A673 (cell line): ENCODE results near the gene NCBP3. TPM values are rescaled to one million over a fixed set of nuclear protein-coding genes. Genes with fewer than 3 reads are reported as not detected.
A peak's percentile ranks its signal among the peaks of the same experiment; 100 is the strongest.

ENCODE experiments used
- BruUV-seq: library from RNA; stranded (reverse); fragments of 400-500 nt; replicated peaks from 2 replicates; lab custom pipeline; 2021; lab: Mats Ljungman, UMichigan
- CTCF ChIA-PET: fragments of 300-600 bp; sonication (Branson Sonifier 250); formaldehyde crosslinking; loops from one replicate; lab custom pipeline; 2022; ENCODE audit warnings: antibody characterized with exemption; lab: Charles Lee
- POLR2A ChIA-PET: fragments of 300-600 bp; sonication (Branson Sonifier 250); formaldehyde crosslinking; loops from one replicate; lab custom pipeline; 2022; ENCODE audit warnings: antibody characterized with exemption; ENCODE audit not compliant: low non-redundant PET; lab: Charles Lee
- DNase-seq: peaks from one replicate; pipeline ENCODE4 v3.0.0-alpha.2; 2015; ENCODE audit warnings: low spot score
- H3K27ac ChIP-seq: fragments of 200-600 bp; sonication (generic); 2 replicates; pipeline ENCODE4 v1.5.1; 2016; ENCODE audit warnings: mixed run types, low read depth, mild to moderate bottlenecking, mixed read lengths, antibody characterized with exemption, low read length; ENCODE audit not compliant: poor library complexity, severe bottlenecking
- H3K27me3 ChIP-seq: fragments of 200-600 bp; sonication (generic); replicated peaks from 2 replicates; pipeline ENCODE4 v1.6.1; 2017; ENCODE audit warnings: mixed run types, low read depth, mild to moderate bottlenecking, mixed read lengths, antibody characterized with exemption, low read length; ENCODE audit not compliant: insufficient read depth, poor library complexity
- H3K36me3 ChIP-seq: fragments of 200-600 bp; sonication (generic); 2 replicates; pipeline ENCODE4 v1.6.1; 2016; ENCODE audit warnings: mixed run types, mild to moderate bottlenecking, mixed read lengths, antibody characterized with exemption, low read length; ENCODE audit not compliant: insufficient read depth, poor library complexity, severe bottlenecking
- H3K4me1 ChIP-seq: fragments of 200-600 bp; sonication (generic); 2 replicates; pipeline ENCODE4 v1.6.1; 2017; ENCODE audit warnings: mixed run types, mild to moderate bottlenecking, mixed read lengths, antibody characterized with exemption, low read length; ENCODE audit not compliant: insufficient read depth, poor library complexity, severe bottlenecking
- H3K4me3 ChIP-seq: fragments of 200-600 bp; sonication (generic); 2 replicates; pipeline ENCODE4 v1.5.1; 2016; ENCODE audit warnings: low read depth, mixed run types, mild to moderate bottlenecking, mixed read lengths, low read length; ENCODE audit not compliant: poor library complexity, severe bottlenecking
- H3K9me3 ChIP-seq: fragments of 200-600 bp; sonication (generic); 2 replicates; pipeline ENCODE4 v1.6.1; 2016; ENCODE audit warnings: mixed run types, low read depth, mild to moderate bottlenecking, mixed read lengths, antibody characterized with exemption, low read length; ENCODE audit not compliant: poor library complexity, severe bottlenecking
- EZH2 ChIP-seq: fragments of 200-600 bp; sonication (generic); IDR thresholded peaks from 2 replicates; pipeline ENCODE4 v1.6.1; 2017; ENCODE audit warnings: borderline replicate concordance, low read depth, mild to moderate bottlenecking, mixed read lengths, antibody characterized with exemption, low read length; ENCODE audit not compliant: poor library complexity, severe bottlenecking
- intact Hi-C: fragments of 100-400 bp; cut with micrococcal nuclease; formaldehyde crosslinking; loops from one replicate; pipeline ENCODE4 v1.10.0; 2022; ENCODE audit not compliant: unreplicated experiment
- total RNA-seq: library from RNA; stranded (reverse); gene quantifications from 2 replicates; pipeline ENCODE4 v1.2.3, GENCODE V29; 2021
- TF ChIP-seq, protein P1 (sequence below): fragments of 300-800, 200-600 bp; sonication (generic); conservative IDR thresholded peaks from 2 replicates; pipeline ENCODE4 v1.5.1; 2017; ENCODE audit warnings: low read depth, mild to moderate bottlenecking, antibody characterized with exemption, low read length, moderate library complexity, mixed read lengths

The NCBP3 gene
- total RNA-seq, 1 experiment from 2014 or later, result 59.9 TPM

GRCh38 chr17:3828151-3828851 lies 17.7 kb downstream of the NCBP3 start:
- Histone ChIP-seq H3K27ac (no peak overlapping the region), H3K27me3 (no peaks in the 10 kb centered on the region), H3K36me3 (peaks cover 53% of the 10 kb centered on the region), H3K4me3 (no peak overlapping the region), H3K4me1 (no peaks in the 10 kb centered on the region), H3K9me3 (no peaks in the 10 kb centered on the region)
- BruUV-seq, result no TSS peak
- ChIA-PET CTCF (interaction anchor here (1.1 kb wide), 1 partner anchor 90 kb away, joined by 6 read pairs; no protein-coding TSS in a partner anchor), POLR2A (no interaction called here)
- DNase-seq, result no peak
- TF ChIP-seq EZH2, result no peak
- TF ChIP-seq, protein P1, sequence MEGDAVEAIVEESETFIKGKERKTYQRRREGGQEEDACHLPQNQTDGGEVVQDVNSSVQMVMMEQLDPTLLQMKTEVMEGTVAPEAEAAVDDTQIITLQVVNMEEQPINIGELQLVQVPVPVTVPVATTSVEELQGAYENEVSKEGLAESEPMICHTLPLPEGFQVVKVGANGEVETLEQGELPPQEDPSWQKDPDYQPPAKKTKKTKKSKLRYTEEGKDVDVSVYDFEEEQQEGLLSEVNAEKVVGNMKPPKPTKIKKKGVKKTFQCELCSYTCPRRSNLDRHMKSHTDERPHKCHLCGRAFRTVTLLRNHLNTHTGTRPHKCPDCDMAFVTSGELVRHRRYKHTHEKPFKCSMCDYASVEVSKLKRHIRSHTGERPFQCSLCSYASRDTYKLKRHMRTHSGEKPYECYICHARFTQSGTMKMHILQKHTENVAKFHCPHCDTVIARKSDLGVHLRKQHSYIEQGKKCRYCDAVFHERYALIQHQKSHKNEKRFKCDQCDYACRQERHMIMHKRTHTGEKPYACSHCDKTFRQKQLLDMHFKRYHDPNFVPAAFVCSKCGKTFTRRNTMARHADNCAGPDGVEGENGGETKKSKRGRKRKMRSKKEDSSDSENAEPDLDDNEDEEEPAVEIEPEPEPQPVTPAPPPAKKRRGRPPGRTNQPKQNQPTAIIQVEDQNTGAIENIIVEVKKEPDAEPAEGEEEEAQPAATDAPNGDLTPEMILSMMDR, result no peak
- intact Hi-C loops, result no loop called here

DNA sequence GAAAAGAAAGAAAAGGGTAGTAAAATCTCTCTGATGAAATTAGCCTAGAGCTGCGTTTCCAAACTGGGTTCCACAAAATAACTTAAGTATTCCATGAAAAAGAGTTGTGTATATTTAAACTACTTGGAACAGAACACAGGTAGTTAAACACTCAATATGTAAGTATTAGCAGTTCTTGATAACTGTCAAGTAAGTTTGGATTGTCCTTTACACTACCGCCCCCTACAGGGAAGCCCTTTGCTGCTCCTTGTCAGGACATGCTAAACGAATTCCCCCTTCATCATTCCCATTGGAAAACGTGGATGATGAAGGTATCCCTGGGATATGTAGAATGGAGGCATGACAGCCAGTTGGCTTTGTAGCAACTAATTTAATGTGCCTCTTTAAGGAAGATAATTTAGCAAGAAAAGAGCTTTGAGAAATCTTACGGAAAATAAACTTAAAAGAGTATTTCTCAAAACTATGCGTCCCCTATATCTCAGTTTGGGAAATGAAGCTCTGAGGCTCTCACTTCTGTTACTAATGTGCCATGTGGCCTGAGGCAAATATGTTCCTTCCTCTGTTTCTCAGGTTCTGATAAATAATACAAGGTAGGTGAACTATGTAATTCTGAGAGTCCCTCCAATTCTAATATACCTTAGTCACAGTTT lies 18.8 kb downstream of the NCBP3 start:
- POLR2A ChIA-PET, result no interaction called here
- DNase-seq, result peak; percentile 71
- H3K9me3 ChIP-seq, result no peaks in the 10 kb centered on the region
- CTCF ChIA-PET, result interaction anchor here (0.6 to 1.1 kb wide), 2 partner anchors 89 to 1001 kb away, joined by 6 read pairs; no protein-coding TSS in a partner anchor
- no peak for TF ChIP-seq EZH2
- TF ChIP-seq, protein P1, result peak; percentile 82
- peaks cover 58% of the 10 kb centered on the region for H3K36me3 ChIP-seq
- H3K4me3 ChIP-seq, result no peak overlapping the region
- no TSS peak for BruUV-seq
- H3K27ac ChIP-seq, result no peak overlapping the region
- H3K4me1 ChIP-seq, result no peaks in the 10 kb centered on the region
- H3K27me3 ChIP-seq, result no peaks in the 10 kb centered on the region
- intact Hi-C loops, result loop anchor here (2.0 kb wide), 1 partner anchor 90 kb away; no protein-coding TSS in a partner anchor

GRCh38 chr17:3826191-3826590 lies 19.9 kb downstream of the NCBP3 start:
- ChIA-PET POLR2A (no interaction called here), CTCF (interaction anchor here (0.7 kb wide), 1 partner anchor 290 kb away, joined by 3 read pairs; no protein-coding TSS in a partner anchor)
- Histone ChIP-seq H3K9me3 (no peaks in the 10 kb centered on the region), H3K4me1 (no peaks in the 10 kb centered on the region), H3K4me3 (no peak overlapping the region), H3K27ac (no peak overlapping the region), H3K36me3 (peaks cover 68% of the 10 kb centered on the region), H3K27me3 (no peaks in the 10 kb centered on the region)
- intact Hi-C loops, result loop anchor here (2.0 kb wide), 1 partner anchor 89 kb away; no protein-coding TSS in a partner anchor
- no peak for DNase-seq
- BruUV-seq, result no TSS peak
- TF ChIP-seq EZH2, result no peak
- TF ChIP-seq, protein P1, result no peak
